Natural killer cell (primary cell): ENCODE data around the gene APBA1. TPM values are rescaled to one million over a fixed set of nuclear protein-coding genes. Genes with fewer than 3 reads are reported as not detected.
A peak's percentile ranks its signal among the peaks of the same experiment; 100 is the strongest.

ENCODE experiments used
- ATAC-seq, 3 donors: fragments of 150-1000 bp in 2 of 3; fragments of 200-7000 bp in 1 of 3; cut with Tn5 transposase; 1 replicate in 1 of 3; 2 replicates in 2 of 3; pipeline ENCODE4 v1.10.0; 2021; ENCODE audit warnings: mild to moderate bottlenecking in 2 of 3, moderate library complexity in 2 of 3
- DNase-seq, 2 donors: peaks; one replicate each; pipeline versions ENCODE4 v3.0.0 to v3.0.0-alpha.2; 2013 to 2021; ENCODE audit warnings: mixed read lengths in 1 of 2
- H3K27ac ChIP-seq: one replicate; pipeline ENCODE4 v1.5.1; 2013; ENCODE audit warnings: mild to moderate bottlenecking, low read length
- H3K27me3 ChIP-seq: one replicate; pipeline ENCODE4 v1.6.1; 2013; ENCODE audit warnings: low read length; ENCODE audit not compliant: control insufficient read depth, insufficient read depth
- H3K36me3 ChIP-seq: one replicate; pipeline ENCODE4 v1.6.1; 2013; ENCODE audit warnings: low read length; ENCODE audit not compliant: control insufficient read depth, insufficient read depth
- H3K4me1 ChIP-seq: one replicate; pipeline ENCODE4 v1.6.1; 2013; ENCODE audit warnings: low read length; ENCODE audit not compliant: control insufficient read depth, insufficient read depth
- H3K4me3 ChIP-seq: one replicate; pipeline ENCODE4 v1.5.1; 2013; ENCODE audit warnings: low read length
- H3K9me3 ChIP-seq: one replicate; pipeline ENCODE4 v1.6.1; 2013; ENCODE audit warnings: low read length; ENCODE audit not compliant: control insufficient read depth, insufficient read depth
- H3K27ac Mint-ChIP-seq, 2 donors: one replicate each; pipeline ENCODE4 v1.8.0; 2022; ENCODE audit warnings: mild to moderate bottlenecking in 2 of 2, mixed read lengths in 2 of 2, moderate library complexity in 1 of 2
- H3K27me3 Mint-ChIP-seq, 2 donors: one replicate each; pipeline ENCODE4 v1.8.0; 2022; ENCODE audit warnings: low read depth in 2 of 2, mixed read lengths in 2 of 2
- H3K36me3 Mint-ChIP-seq: one replicate; pipeline ENCODE4 v1.8.0; 2022; ENCODE audit warnings: mixed read lengths
- H3K4me1 Mint-ChIP-seq, 2 donors: one replicate each; pipeline ENCODE4 v1.8.0; 2022; ENCODE audit warnings: mixed read lengths in 2 of 2
- H3K4me3 Mint-ChIP-seq: one replicate; pipeline ENCODE4 v1.8.0; 2022; ENCODE audit warnings: mild to moderate bottlenecking, moderate library complexity, mixed read lengths
- H3K9me3 Mint-ChIP-seq, 2 donors: one replicate each; pipeline ENCODE4 v1.8.0; 2022; ENCODE audit warnings: mixed read lengths in 2 of 2
- WGBS: methylation state at CpG from one replicate; pipeline ENCODE4 v1.1.7; 2013; ENCODE audit warnings: missing lambda C conversion rate; ENCODE audit not compliant: insufficient coverage; 5-methylcytosine and 5-hydroxymethylcytosine counted together
- intact Hi-C: fragments of 100-400 bp; cut with micrococcal nuclease; formaldehyde crosslinking; loops from one replicate; pipeline ENCODE4 v1.14.2; 2022
- total RNA-seq, 4 donors: library from RNA; stranded (reverse); fragments of 120-200 nt in 1 of 4; gene quantifications; one replicate each; pipeline versions ENCODE4 v1.2.3 to v1.2.4, GENCODE V29; 2013 to 2022
- TF ChIP-seq, protein P1 (sequence below): fragments of 200-600 bp; IDR thresholded peaks from one replicate; pipeline ENCODE4 v1.8.0; 2022; ENCODE audit warnings: antibody characterized with exemption

Gene APBA1
- total RNA-seq, 3 donors from 2014 or later (not counting 1 experiment from before 2014, with no cell fraction given) = 0.11 to 0.31 (median 0.13) TPM

DNA sequence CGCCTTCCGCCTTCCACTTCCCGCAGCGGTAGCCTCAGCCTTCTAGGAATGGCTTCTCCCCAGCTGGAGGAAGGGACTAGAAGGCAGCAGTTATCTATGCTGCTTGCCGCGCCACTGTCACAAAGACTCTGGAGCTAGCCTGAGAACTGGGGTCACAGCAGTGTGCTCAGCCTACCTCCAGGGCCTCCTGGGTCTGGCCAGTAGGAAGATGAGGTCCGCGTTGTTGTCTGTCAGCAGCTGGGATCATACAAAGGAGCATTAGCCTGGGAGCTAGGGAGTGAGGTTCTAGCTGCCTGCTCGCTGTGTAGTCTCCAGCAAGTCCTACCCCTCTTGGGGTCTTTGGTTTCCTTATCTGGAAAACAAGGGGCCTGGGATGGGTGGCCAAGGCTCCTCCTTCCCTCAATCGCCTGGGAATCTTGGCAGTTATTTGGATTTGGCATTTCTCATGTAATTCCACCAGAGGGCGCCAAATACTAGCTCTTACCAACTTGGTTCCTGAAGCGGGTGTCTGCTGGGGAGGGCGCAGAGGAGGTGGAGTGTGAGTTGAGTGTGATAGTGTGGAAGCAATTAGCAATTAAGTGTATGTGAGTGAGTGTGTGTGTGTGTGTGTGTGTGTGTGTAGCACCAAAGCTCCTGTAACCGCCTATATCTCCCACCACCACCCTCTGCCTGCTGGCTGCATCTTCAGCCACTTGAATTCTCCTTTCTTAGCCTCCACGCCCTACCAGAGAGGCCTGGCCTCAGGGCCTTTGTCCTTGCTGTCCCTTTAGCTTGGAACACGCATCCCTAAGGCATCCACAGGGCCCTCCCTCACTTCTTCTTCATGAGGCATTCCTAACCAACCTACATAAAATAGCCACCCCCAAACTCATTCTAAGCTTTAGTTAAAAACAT is 250.0 kb downstream of the APBA1 start:
- Mint-ChIP-seq H3K4me1 (no peaks in the 10 kb centered on the region), H3K27ac (no peak overlapping the region), H3K36me3 (no peaks in the 10 kb centered on the region), H3K27me3 (peaks cover 0 to 5% of the 10 kb centered on the region in 2 donors), H3K4me3 (no peak overlapping the region), H3K9me3 (no peaks in the 10 kb centered on the region)
- 64% methylated on average over 16 of the region's 16 CpGs for WGBS
- no peaks in the 10 kb centered on the region for H3K4me1 ChIP-seq
- no peaks in the 10 kb centered on the region for H3K27me3 ChIP-seq
- H3K27ac ChIP-seq = no peak overlapping the region
- DNase-seq (peak in 1 of 2 donors; percentile 71), ATAC-seq (peak in 2 of 3 donors; percentile 64 to 75)
- intact Hi-C loops = loop anchor here (2.0 to 10.0 kb wide), 6 partner anchors 47 to 1183 kb away; no protein-coding TSS in a partner anchor
- H3K36me3 ChIP-seq = no peaks in the 10 kb centered on the region
- no peak overlapping the region for H3K4me3 ChIP-seq
- H3K9me3 ChIP-seq = no peaks in the 10 kb centered on the region
- TF ChIP-seq, protein P1, sequence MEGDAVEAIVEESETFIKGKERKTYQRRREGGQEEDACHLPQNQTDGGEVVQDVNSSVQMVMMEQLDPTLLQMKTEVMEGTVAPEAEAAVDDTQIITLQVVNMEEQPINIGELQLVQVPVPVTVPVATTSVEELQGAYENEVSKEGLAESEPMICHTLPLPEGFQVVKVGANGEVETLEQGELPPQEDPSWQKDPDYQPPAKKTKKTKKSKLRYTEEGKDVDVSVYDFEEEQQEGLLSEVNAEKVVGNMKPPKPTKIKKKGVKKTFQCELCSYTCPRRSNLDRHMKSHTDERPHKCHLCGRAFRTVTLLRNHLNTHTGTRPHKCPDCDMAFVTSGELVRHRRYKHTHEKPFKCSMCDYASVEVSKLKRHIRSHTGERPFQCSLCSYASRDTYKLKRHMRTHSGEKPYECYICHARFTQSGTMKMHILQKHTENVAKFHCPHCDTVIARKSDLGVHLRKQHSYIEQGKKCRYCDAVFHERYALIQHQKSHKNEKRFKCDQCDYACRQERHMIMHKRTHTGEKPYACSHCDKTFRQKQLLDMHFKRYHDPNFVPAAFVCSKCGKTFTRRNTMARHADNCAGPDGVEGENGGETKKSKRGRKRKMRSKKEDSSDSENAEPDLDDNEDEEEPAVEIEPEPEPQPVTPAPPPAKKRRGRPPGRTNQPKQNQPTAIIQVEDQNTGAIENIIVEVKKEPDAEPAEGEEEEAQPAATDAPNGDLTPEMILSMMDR = peak; percentile 56

DNA sequence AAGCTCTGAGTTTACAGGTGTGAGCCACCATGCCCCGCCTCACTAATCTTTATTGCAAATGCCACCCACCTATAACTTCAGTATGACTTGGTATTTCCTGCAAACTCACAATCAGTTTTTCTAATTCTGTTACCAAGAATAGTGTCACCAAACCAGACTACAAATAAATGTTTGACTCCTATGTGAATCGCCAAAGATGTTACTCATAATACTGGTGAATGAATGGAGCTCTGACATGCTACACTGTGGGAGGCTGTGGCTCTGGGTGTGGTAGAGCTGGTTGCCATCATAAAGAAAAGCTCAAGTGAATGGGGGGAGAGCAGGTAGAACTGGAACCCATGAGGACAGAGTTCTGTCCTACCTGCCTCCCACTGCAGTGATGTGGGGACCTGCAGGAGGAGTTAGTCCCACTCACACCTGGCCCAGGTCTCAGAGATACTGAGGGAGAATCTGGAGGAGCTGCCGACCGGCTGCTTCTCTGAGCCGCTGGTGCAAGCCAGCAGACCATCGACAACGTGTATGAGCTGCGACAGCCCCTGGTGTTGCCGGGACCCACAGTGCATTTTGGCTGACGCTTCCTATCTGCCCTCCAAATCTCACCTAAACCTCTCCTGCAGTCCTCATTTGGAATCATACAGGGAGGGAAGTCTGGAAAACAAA is 251.4 kb downstream of the APBA1 start:
- no peak overlapping the region for H3K27ac ChIP-seq
- intact Hi-C loops = loop anchor here (10.0 kb wide), 3 partner anchors 46 to 1184 kb away; no protein-coding TSS in a partner anchor
- Mint-ChIP-seq H3K36me3 (no peaks in the 10 kb centered on the region), H3K27ac (no peak overlapping the region), H3K4me1 (no peaks in the 10 kb centered on the region), H3K27me3 (peaks cover 0 to 5% of the 10 kb centered on the region in 2 donors), H3K9me3 (no peaks in the 10 kb centered on the region), H3K4me3 (no peak overlapping the region)
- 81% methylated on average over 10 of the region's 10 CpGs for WGBS
- no peak for ATAC-seq
- H3K4me3 ChIP-seq = no peak overlapping the region
- TF ChIP-seq, protein P1 = no peak
- H3K36me3 ChIP-seq = no peaks in the 10 kb centered on the region
- no peaks in the 10 kb centered on the region for H3K27me3 ChIP-seq
- H3K9me3 ChIP-seq = no peaks in the 10 kb centered on the region
- H3K4me1 ChIP-seq = no peaks in the 10 kb centered on the region
- no peak for DNase-seq

DNA sequence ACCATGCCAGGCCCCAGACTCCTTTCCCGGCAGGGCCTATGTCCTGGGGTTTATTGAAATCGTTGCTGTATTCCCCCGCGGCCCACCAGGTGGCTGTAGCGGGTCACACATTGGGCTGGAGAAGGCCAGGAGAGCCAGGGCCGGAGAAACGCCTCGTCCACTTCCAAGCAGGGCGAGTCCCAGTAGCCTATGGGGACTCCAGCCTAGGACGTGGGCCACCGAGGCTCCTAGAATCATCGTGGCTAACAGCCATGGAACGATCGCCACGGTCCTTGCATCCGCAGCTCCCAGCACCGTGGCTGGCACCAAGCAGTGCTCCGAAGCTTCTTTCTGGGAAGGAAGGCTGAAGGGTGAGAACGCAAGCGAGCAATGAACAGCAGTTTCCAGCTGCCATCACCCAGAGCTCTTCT is 259.4 kb downstream of the APBA1 start:
- DNase-seq = no peak
- Mint-ChIP-seq H3K27me3 (peaks cover 3 to 5% of the 10 kb centered on the region in 2 donors), H3K4me1 (peaks cover 0 to 5% of the 10 kb centered on the region in 2 donors), H3K9me3 (no peaks in the 10 kb centered on the region), H3K4me3 (no peak overlapping the region), H3K36me3 (no peaks in the 10 kb centered on the region), H3K27ac (no peak overlapping the region)
- no peaks in the 10 kb centered on the region for H3K27me3 ChIP-seq
- ATAC-seq = no peak
- H3K9me3 ChIP-seq = no peaks in the 10 kb centered on the region
- whole genome bisulfite sequencing = 53% methylated on average over 20 of the region's 20 CpGs
- TF ChIP-seq, protein P1 = no peak
- intact Hi-C loops = no loop called here
- H3K27ac ChIP-seq = no peak overlapping the region
- H3K36me3 ChIP-seq = no peaks in the 10 kb centered on the region
- H3K4me3 ChIP-seq = no peak overlapping the region
- no peaks in the 10 kb centered on the region for H3K4me1 ChIP-seq
